ENCODE measurements around the gene SMARCA1.

SMARCA1 gene

DNA sequence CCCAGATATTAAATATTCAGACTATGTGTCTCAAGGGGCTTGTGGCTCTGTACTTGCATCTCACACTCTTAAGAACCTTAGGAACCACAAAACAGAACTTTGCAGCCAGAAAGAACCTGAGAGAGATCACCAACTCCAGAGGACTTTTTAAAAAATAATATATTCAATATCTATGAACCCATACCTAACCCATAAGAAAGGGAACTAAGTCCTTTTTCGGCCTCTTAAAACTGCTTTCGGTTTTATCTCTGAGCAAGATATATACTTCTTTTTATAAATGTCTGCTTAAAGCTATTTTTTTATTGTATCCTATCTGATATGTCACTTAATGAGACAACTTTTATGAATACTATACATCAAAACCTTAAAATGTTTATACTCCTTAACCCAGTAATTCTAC, 10.9 kb downstream of the SMARCA1 start:
- no peak for ATAC-seq (ENCODE audit: low read depth)
- Mint-ChIP-seq H3K27ac (no peak overlapping the region), H3K36me3 (no peaks in the 10 kb centered on the region), H3K4me1 (no peaks in the 10 kb centered on the region), H3K9me3 (no peaks in the 10 kb centered on the region), H3K27me3 (peaks cover 6% of the 10 kb centered on the region), H3K4me3 (no peak overlapping the region)
- no peak for DNase-seq (ENCODE audit: low spot score in 2 of 2)

DNA sequence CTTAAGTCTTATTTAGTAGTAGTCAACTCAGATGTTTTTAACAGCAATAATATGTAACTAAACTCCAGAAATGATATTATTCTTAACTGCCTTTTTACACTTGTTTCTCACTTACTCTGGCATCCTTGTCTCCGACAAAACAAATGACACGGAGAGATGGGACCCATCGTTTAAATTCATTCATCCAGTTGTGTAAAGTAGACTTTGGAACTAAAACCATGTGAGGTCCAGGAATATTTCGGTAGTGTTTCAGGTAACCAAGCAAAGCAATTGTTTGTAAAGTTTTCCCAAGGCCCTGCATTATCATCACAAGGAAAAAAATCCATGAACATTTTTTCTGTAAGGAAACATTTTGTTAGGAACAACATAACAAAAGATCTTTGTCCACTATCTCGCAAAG, 11.6 kb downstream of the SMARCA1 start:
- no peak for DNase-seq (ENCODE audit: low spot score in 2 of 2)
- no peak overlapping the region for H3K27ac Mint-ChIP-seq
- H3K27me3 Mint-ChIP-seq: peaks cover 6% of the 10 kb centered on the region
- no peak for ATAC-seq (ENCODE audit: low read depth)
- no peaks in the 10 kb centered on the region for H3K4me1 Mint-ChIP-seq
- H3K36me3 Mint-ChIP-seq: no peaks in the 10 kb centered on the region
- no peak overlapping the region for H3K4me3 Mint-ChIP-seq
- no peaks in the 10 kb centered on the region for H3K9me3 Mint-ChIP-seq

DNA sequence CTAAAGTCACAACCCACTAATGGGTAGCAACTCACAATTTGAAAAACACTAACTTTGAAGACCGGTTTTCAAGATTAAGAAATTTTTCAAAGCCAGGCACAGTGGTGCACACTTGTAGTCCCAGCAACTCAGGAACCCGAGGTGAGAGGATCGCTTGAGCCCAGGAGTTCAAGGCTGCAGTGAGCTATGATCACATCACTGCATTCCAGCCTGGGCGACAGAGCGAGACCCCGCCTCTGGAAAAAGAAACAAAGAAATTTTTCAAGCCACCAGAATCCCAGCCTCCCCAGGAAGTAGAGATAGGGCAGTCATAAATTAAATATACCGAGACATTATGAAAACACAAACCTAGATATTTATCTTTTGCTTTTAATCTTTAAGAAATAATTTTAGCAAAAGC, 13.0 kb downstream of the SMARCA1 start:
- H3K36me3 Mint-ChIP-seq: no peaks in the 10 kb centered on the region
- DNase-seq (ENCODE audit: low spot score in 2 of 2): no peak
- no peak overlapping the region for H3K27ac Mint-ChIP-seq
- H3K4me3 Mint-ChIP-seq: no peak overlapping the region
- peaks cover 4% of the 10 kb centered on the region for H3K27me3 Mint-ChIP-seq
- no peak for ATAC-seq (ENCODE audit: low read depth)
- H3K9me3 Mint-ChIP-seq: no peaks in the 10 kb centered on the region
- no peaks in the 10 kb centered on the region for H3K4me1 Mint-ChIP-seq

DNA sequence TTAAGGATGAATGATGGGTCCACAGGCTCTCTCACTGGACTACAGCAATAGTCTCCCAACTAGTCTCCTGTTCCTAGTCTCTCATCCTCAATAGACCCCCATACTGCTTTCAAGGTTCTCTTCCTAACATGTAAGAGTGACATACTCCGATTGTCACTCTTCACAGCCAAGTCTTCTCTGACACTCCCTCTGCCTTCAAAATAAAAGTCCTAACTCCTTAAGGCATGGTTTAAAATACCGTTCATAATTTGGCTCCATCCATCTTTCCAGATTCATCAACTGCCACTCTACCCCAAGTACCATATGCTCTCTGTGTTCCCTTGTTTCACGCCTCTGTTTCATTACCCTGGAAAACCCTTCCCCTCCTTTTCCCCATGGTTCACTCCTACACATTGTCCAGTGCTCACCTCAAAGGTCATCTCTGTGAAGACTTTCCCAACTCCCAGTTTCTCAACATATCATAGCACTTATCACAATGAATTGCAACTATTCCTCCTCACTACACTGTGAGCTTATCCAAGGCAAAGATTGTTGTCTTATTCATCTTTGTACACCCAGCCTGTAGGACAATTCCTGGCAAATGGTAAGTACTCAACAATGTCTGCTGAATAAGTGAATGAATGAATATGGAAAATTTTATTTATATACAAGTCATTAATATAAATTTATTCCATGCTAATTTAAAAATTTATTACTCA, 26.0 kb downstream of the SMARCA1 start:
- H3K4me1 Mint-ChIP-seq: no peaks in the 10 kb centered on the region
- no peaks in the 10 kb centered on the region for H3K36me3 Mint-ChIP-seq
- H3K27me3 Mint-ChIP-seq: peaks cover 8% of the 10 kb centered on the region
- H3K27ac Mint-ChIP-seq: no peak overlapping the region
- no peaks in the 10 kb centered on the region for H3K9me3 Mint-ChIP-seq
- DNase-seq (ENCODE audit: low spot score in 2 of 2) (no peak), ATAC-seq (ENCODE audit: low read depth) (no peak)
- H3K4me3 Mint-ChIP-seq: no peak overlapping the region

DNA sequence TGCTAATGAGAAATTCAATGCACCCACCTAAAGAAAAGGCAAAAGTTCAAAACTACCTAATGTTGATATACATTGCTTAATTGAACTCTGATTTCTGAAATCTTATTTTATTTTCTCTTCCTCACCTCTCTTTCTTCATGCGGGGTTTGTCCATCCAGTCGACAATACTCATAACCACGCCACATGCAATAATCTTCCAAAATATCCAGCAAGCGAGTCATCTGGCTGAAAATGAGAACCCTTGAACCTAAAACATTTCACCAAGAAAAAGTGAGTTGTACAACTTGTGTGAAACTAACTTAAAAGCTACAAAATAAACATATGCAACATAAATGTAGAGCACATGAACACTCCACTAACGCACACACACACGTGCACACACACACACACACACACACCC, 26.7 kb downstream of the SMARCA1 start:
- H3K36me3 Mint-ChIP-seq: no peaks in the 10 kb centered on the region

DNA sequence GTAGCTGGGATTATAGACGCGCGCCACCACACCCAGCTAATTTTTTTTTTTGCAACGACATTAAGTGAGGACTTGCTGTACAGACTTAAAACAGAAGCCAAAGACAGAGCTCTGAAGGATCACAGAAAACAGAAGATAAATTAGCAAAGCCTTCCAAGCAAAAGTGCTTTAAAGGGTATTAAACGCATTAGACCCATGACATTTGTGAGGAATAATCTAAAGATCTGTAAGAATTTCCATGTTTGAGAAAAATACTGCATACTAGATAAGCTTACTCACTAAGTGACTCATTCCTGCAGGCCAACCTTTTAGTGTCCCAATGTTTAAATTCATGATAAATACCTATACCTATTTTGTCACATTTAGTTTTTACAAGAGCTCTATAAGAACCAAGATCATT, 27.4 kb downstream of the SMARCA1 start:
- H3K4me3 Mint-ChIP-seq: no peak overlapping the region
- H3K4me1 Mint-ChIP-seq: no peaks in the 10 kb centered on the region
- no peak for ATAC-seq (ENCODE audit: low read depth)
- DNase-seq (ENCODE audit: low spot score in 2 of 2): no peak
- H3K36me3 Mint-ChIP-seq: no peaks in the 10 kb centered on the region
- no peak overlapping the region for H3K27ac Mint-ChIP-seq
- H3K27me3 Mint-ChIP-seq: peaks cover 7% of the 10 kb centered on the region
- H3K9me3 Mint-ChIP-seq: no peaks in the 10 kb centered on the region

More for the DNA sequence above, 26.7 kb downstream of the SMARCA1 start:
- ATAC-seq (ENCODE audit: low read depth) (no peak), DNase-seq (ENCODE audit: low spot score in 2 of 2) (no peak)
- H3K27me3 Mint-ChIP-seq: peaks cover 7% of the 10 kb centered on the region
- H3K9me3 Mint-ChIP-seq: no peaks in the 10 kb centered on the region
- H3K4me1 Mint-ChIP-seq: no peaks in the 10 kb centered on the region
- no peak overlapping the region for H3K4me3 Mint-ChIP-seq
- H3K27ac Mint-ChIP-seq: no peak overlapping the region

DNA sequence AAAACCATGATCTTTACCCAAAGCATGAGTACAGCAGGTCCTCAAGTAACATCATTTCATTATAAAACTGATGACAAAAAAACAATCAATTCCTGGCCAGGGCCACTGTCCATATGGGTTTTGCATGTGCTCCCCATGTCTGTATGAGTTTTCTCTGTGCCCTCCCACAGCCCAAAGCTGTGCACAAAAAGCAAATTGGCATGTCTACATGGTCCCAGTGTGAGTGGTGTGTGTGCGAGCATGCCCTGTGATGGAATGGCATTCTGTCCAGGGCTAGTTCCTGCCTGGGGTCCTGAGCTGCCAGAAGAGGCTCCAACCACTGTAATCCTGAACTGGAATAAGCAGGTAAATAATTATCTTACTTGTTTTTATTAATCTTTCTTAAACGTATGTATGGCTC, 28.4 kb downstream of the SMARCA1 start:
- ATAC-seq (ENCODE audit: low read depth): no peak
- Mint-ChIP-seq H3K4me1 (no peaks in the 10 kb centered on the region), H3K36me3 (no peaks in the 10 kb centered on the region)

DNA sequence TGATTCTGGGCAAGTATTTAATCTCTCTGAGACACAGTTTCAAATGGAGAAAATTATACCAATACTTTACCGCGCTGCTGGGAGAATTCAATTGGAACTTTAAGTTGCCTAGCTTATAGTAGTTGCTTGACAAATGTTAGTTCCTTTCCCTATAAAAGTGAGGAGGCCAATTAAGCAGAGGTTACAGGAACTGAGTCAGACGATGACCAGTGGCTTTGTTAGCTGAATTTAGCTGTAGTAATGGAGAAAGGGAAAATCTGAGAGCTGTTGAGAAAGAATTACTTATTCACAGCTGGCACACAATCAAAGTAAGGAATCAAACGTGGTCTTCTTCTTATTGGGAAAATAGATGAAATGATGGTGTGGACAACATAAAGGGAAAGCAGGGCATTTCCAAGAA, 29.6 kb downstream of the SMARCA1 start:
- DNase-seq (ENCODE audit: low spot score in 2 of 2) (no peak), ATAC-seq (ENCODE audit: low read depth) (no peak)
- peaks cover 8% of the 10 kb centered on the region for H3K27me3 Mint-ChIP-seq
- H3K9me3 Mint-ChIP-seq: no peaks in the 10 kb centered on the region
- peaks cover 2% of the 10 kb centered on the region for H3K4me1 Mint-ChIP-seq
- no peaks in the 10 kb centered on the region for H3K36me3 Mint-ChIP-seq
- no peak overlapping the region for H3K27ac Mint-ChIP-seq
- no peak overlapping the region for H3K4me3 Mint-ChIP-seq

More for the DNA sequence above, 28.4 kb downstream of the SMARCA1 start:
- DNase-seq (ENCODE audit: low spot score in 2 of 2): no peak
- Mint-ChIP-seq H3K4me3 (no peak overlapping the region), H3K27ac (no peak overlapping the region), H3K9me3 (no peaks in the 10 kb centered on the region), H3K27me3 (peaks cover 7% of the 10 kb centered on the region)

DNA sequence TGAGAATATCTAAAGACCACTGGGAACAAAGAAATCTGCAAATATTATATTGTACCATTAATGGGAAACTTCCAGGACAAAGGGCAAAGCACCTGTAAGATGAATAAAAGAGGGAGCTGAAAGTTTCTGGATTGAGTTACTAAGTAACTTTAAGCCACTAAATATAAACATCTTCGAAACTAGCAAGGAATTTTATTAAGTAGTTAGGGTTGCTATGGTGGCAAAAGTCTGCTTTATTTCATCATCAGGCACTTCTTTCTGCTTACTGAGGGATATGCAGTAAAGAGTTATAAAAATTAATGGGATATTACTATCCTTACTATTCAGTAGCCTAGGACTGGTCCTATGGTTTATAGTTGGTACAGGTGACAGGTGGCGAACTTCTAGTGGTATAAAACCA, 33.0 kb downstream of the SMARCA1 start:
- no peaks in the 10 kb centered on the region for H3K9me3 Mint-ChIP-seq
- peaks cover 2% of the 10 kb centered on the region for H3K4me1 Mint-ChIP-seq
- no peaks in the 10 kb centered on the region for H3K36me3 Mint-ChIP-seq
- H3K27ac Mint-ChIP-seq: no peak overlapping the region
- peaks cover 3% of the 10 kb centered on the region for H3K27me3 Mint-ChIP-seq
- no peak overlapping the region for H3K4me3 Mint-ChIP-seq
- ATAC-seq (ENCODE audit: low read depth) (no peak), DNase-seq (ENCODE audit: low spot score in 2 of 2) (no peak)

DNA sequence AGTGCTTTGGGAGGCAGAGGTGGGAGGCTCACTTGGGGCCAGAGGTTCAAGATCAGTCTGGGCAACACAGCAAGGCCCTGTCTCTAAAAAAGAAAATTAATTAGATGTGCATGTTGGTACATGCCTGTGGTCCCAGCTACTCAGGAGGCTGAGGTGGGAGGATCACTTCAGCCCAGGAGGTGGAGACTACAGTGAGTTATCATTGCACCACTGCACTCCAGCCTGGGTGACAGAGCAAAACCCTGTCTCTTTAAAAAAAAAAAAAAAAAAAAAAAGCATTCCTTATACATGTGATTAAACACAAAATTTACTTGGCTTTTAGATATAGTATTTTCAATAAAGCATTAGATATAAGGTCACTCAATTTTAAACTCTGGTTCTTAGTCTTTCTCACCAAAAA, 34.9 kb downstream of the SMARCA1 start:
- DNase-seq (ENCODE audit: low spot score in 2 of 2): no peak
- peaks cover 3% of the 10 kb centered on the region for H3K27me3 Mint-ChIP-seq
- H3K36me3 Mint-ChIP-seq: no peaks in the 10 kb centered on the region
- H3K4me3 Mint-ChIP-seq: no peak overlapping the region
- H3K4me1 Mint-ChIP-seq: peaks cover 2% of the 10 kb centered on the region
- H3K9me3 Mint-ChIP-seq: no peaks in the 10 kb centered on the region
- no peak for ATAC-seq (ENCODE audit: low read depth)
- H3K27ac Mint-ChIP-seq: no peak overlapping the region

DNA sequence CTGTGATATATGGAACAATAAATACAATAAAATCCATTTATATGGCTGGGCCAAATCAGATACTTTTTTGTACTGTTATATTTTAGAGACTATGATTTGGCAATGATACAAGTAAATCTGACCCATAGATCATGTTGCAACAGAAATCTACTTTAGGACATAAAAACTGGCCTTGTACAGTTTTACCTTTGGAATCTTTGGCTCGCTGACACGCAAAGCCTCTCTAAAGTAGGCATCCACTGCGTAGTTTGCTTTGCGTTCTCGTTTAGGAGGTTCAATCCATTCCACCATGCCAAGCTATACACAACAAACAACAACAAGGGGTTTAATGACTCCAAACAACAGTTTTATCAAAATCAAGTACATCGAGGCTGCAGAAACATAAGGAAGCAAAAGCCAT, 42.4 kb downstream of the SMARCA1 start:
- H3K27ac Mint-ChIP-seq: no peak overlapping the region
- ATAC-seq (ENCODE audit: low read depth): no peak
- no peaks in the 10 kb centered on the region for H3K36me3 Mint-ChIP-seq
- H3K27me3 Mint-ChIP-seq: peaks cover 3% of the 10 kb centered on the region
- no peak overlapping the region for H3K4me3 Mint-ChIP-seq
- DNase-seq (ENCODE audit: low spot score in 2 of 2): no peak
- no peaks in the 10 kb centered on the region for H3K9me3 Mint-ChIP-seq
- no peaks in the 10 kb centered on the region for H3K4me1 Mint-ChIP-seq

DNA sequence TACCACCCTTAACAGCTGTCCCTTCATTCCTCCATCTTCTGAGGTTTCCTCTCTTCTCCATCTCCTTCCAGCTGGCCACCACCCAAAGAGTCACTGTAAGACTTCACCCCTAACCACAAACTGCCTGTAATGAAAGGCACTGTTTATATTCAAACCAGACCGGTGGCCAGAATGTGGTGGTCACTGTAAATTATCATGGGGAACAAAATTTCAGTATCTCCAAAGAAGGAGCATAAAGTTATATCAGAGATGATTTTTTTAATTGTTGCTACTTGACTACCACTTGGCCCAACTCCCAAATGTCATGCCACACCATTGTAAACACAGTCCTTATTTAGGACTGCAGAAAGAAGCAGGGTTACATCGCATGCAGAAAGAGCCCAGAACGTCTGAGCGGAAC, 44.8 kb downstream of the SMARCA1 start:
- Mint-ChIP-seq H3K36me3 (no peaks in the 10 kb centered on the region), H3K27ac (no peak overlapping the region), H3K9me3 (no peaks in the 10 kb centered on the region), H3K4me1 (no peaks in the 10 kb centered on the region), H3K4me3 (no peak overlapping the region), H3K27me3 (peaks cover 3% of the 10 kb centered on the region)
- ATAC-seq (ENCODE audit: low read depth): no peak
- DNase-seq (ENCODE audit: low spot score in 2 of 2): no peak

DNA sequence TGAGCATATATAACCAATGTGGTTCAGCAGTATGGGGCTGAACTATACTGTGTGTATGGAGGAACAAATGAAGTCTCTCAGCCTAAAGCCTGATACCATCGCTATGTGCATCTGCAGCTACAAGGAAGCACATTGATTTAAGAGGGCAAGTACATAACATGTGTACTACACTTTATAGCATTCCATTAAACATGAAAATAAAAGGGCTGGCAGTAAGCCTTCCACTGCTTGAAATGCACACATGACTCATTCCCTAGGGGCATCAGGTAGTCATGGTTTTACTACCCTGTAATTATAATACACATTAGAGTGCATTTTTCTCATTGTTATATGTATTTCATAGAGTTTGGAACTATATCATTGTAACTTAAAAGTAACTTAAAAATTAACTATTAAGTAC, 51.2 kb downstream of the SMARCA1 start:
- no peaks in the 10 kb centered on the region for H3K36me3 Mint-ChIP-seq
- DNase-seq (ENCODE audit: low spot score in 2 of 2) (no peak), ATAC-seq (ENCODE audit: low read depth) (no peak)
- H3K4me3 Mint-ChIP-seq: no peak overlapping the region
- no peaks in the 10 kb centered on the region for H3K4me1 Mint-ChIP-seq
- no peak overlapping the region for H3K27ac Mint-ChIP-seq
- H3K27me3 Mint-ChIP-seq: peaks cover 1% of the 10 kb centered on the region
- H3K9me3 Mint-ChIP-seq: no peaks in the 10 kb centered on the region

DNA sequence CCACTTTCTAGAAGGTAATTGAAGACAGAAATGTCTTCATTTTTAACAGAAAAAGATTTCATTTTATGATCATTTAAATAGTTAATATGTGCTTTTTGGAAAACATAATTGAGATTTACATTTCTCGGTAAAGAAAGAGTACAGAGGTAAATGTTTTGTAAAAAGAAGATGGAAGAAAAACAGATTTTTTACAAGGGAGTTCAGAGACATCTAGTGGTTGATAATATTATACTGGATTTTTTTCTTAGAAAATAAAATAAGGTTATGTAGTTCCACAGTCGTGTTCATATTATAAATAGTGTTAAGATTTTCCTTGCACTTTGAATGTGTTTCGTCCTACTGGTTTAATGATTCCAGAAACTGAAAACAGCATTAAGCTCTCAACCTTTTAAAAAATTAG, 60.6 kb downstream of the SMARCA1 start:
- ATAC-seq (ENCODE audit: low read depth) (no peak), DNase-seq (ENCODE audit: low spot score in 2 of 2) (no peak)
- Mint-ChIP-seq H3K4me1 (no peaks in the 10 kb centered on the region), H3K27ac (no peak overlapping the region), H3K36me3 (no peaks in the 10 kb centered on the region), H3K4me3 (no peak overlapping the region), H3K9me3 (no peaks in the 10 kb centered on the region), H3K27me3 (peaks cover 1% of the 10 kb centered on the region)

DNA sequence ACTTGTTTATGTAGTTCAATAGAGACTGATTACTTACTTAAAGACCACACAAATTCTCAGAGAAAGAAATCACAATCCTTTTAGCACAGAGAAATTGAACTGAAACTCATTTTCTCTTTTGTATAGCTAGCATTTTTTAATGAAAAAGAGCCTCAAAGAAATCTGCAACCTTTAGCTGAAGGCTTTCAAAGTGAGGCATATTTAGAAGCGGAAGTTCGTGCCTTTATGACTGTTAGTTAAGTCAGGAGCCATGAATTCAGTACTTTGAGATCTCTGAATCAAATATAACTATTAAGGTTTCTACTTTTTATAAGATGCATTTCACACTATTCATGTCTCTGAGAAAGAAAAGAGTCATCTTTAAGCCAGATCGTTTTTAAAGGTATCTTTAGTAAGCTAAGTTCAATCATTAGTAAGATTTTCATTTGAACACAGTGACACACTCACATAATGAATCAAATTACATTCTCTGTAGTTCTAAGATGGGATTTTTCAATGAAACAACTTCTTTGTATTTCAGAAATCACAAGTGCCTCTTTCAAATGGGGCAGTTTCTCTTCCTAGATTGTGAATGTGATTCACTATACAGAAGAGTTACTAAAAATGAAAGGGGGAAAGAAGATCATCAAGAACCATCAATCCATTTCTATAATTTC, 61.4 kb downstream of the SMARCA1 start:
- no peak for DNase-seq (ENCODE audit: low spot score in 2 of 2)
- ATAC-seq (ENCODE audit: low read depth): no peak
- Mint-ChIP-seq H3K9me3 (no peaks in the 10 kb centered on the region), H3K27me3 (peaks cover 2% of the 10 kb centered on the region), H3K27ac (no peak overlapping the region), H3K36me3 (no peaks in the 10 kb centered on the region), H3K4me3 (no peak overlapping the region), H3K4me1 (no peaks in the 10 kb centered on the region)
